T-helper 1 cell (primary cell): ENCODE results near the gene CEMP1.

Source experiments
- DNase-seq, 5 donors: peaks; one replicate each; pipeline ENCODE4 v3.0.0-alpha.2; 2012 to 2020

Gene CEMP1

GRCh38 chr16:2518823-2519710 is 12.1 kb downstream of the CEMP1 start:
- peak in 1 of 5 donors; percentile 13 for DNase-seq

DNA sequence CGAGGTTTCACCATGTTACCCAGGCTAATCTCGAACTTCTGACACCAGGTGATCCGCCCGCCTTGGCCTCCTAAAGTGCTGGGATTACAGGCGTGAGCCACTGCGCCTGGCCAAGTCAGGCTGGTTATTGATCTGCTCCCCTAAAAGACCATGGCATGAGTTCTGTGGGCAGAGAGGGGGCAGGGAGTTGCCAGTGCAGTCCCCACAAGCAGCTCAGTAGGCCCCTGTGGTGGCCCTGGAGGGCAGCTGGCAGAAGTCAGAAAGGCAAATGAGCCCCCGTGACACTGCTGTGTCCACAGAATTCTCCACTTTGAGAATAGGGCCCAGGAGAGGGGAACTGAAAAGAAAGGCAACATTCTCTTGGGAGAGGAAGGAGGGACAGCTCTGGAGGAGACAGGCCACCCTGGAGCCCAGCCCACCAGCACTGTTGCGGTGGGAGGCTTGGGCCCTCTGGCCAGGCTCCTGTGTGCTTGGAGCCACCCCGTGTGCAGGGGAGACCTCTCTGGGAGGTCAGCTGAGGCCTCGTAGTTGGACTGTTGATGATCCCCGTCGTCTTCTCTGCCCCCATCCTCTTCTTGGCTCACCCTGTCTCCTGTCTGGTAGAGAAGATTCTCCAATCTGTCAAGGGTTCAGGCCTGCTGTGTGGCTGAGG is 13.1 kb downstream of the CEMP1 start:
- no peak for DNase-seq

DNA sequence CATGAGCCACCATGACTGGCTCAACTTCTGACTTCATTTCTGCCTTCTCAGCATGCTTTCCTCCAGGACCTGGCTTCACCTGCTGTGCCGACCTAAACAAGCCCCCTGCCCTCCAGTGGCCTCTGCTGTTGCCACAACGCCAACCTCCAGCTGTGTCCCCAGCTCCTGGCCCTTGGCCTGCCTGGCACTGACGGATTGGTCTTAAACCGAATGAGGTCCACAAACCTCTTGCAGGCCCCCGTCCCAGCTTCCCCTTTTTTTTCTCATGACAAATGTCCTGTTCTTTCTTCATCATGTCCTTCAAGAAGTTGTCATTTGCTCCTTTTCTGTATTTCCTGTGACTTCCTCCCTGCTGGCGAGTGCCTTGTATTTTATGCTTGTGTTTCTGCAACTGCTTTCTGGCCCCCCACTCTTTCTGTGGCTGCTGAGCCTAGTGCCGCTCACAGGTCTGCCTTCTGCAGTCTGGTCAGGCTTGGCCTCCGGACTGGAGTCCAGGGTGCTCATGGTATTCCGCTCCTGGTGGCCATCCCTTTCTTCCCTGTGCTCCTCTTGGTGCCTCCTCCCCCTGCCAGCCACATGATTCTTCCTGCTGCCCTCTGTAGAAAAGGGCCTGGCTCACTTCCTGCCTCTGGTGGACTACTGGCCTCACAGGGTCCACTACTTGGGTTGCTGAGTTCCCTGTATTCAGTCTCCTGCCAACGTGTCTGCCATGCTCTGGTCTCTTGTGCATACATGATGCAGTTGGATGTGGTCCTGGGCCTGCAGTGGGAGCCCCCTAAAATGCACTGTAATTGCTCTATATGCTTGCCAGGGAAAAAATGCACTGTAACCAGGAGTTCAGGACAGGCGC is 14.6 kb downstream of the CEMP1 start:
- no peak for DNase-seq

DNA sequence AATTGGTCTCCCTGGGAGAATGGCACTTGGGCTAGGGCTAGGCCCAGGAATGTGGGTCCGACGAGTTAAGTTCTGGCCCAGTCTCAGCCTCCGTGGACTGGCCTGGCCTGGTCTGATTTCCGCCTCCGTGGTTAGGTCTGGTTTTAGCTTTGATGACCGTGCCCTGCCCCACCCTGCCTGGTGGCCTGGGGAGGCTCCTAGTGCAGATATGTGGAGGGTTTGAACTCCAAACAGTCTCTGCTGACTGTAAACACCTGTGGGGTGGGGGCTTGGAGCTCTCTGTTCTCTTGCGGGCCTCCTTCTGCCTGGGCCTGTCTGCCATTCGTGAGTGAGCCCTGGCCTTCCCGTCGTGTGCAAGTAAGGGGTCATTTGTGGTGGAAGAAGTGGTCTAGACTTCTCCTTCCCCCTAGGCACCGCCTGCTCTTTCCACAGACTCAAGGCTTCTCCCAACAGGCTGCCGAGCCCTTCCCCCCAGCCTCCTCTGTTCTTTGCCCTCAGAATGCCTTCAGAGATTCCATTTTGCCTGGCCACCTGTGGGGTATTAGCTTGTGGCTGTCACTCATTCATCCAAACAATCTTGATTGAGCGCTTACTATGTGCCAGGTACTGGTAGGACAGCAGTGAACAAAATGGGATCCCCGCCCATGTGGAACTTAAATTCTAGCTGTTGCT is 15.9 kb downstream of the CEMP1 start:
- no peak for DNase-seq

DNA sequence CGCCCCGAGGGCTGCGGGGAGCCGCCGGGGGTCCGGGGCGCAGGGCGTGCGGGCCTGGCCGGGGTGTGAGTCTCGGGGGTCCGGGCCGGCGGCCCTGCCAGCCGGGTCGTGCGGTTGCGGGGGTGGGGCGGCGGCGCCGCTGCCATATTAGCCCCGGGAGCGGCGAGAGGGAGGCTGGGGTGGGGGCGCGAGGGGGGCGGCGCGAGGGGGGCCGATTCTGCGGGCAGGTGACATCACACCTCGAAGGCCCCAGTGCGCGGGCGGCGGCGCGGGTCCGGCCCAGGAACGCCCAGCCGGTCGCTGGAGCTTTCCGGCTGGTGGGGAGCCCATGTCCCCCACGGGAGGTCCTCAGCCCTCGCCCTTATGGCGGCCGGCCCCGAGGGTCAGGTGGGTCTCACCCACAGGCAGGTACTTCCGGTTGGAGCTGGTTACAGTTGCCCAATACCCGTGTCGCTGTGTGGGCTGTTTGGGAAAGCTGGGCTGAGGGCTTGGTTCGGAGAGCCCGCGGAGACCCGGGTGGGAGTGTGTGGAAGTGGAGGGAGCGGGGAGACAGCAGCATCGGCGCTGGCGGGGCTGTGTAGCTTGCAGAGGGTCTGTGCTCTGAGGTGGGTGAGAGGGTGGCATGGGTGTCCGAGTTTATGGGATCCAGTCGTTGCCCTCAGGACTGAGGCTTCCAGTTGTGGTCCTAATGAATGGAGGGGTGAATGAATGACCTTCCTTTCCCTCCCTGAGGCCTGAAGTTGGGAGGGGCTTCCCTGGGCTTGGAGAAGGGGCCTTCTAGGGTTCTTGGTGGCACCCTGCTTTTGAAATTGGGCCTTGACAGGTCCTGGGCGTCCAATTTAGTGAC is 16.7 kb downstream of the CEMP1 start:
- DNase-seq: peak in 2 of 5 donors; percentile 30 to 54

- peak; percentile 84 to 92 (median 85) for DNase-seq
Measured at GRCh38 chr16:2513405-2514332, 17.5 kb downstream of the CEMP1 start, which contains the start of gene ATP6V0C. Gene ATP6V0C (plus strand): TSS chr16:2513952. CDS start chr16:2514104, 152 bp downstream.

DNA sequence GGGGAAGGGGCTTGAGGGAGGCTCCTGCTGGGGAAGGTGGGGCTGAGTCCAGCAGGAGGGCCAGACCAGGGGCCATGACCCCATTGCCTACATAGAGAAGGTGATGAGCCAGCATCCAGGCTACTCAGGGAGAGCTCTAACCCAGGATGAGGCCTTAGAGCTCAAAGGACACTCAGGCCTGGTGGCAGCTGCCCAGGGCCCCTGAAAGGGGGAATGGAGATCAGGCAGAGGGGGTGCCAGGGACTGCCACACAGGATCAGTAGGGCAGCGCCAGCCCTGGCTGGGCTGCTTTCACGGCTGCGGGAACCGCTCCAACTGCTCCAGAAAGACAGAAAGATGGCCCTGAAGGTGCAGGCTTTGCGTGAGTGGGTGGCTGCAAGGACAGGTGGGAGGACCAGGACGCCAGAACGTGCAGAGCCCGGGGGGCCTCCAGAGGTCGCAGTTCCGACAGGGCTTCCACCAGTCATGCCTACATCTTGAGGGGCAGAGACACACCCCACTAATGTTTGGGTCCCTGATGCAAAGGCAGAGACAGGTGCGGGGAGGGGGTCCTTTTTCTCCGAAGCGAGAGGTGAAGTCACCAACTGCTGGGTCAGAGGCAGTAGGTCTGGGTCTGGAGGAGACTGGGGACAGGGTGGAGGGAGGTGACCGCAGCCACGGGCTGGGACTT is 18.3 kb downstream of the CEMP1 start:
- no peak for DNase-seq

GRCh38 chr16:2511996-2512734 is 19.0 kb downstream of the CEMP1 start:
- no peak for DNase-seq

GRCh38 chr16:2511128-2511800 is 19.9 kb downstream of the CEMP1 start:
- no peak for DNase-seq

- DNase-seq: no peak
Measured at GRCh38 chr16:2508722-2509400, 22.3 kb downstream of the CEMP1 start.

DNA sequence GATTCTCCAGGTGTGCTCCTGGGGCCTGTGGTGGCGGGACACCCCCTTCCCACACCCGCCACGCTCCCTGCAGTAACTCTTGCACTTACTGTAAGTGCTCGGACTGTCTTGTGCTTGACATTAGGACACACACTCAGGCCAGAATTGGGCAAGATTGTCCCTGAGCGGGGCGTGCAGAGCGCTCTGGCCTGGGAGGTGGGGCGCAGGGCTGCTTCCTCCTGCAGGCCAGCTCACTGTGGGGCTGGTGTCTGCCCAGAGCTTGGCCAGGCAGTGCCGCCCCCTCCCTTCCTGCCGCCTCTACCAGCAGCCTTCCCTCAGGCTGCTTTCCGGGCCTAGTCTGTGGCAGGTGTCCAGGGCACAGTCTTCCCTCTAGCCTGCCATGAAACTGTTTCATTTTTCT is 23.5 kb downstream of the CEMP1 start:
- DNase-seq: no peak

GRCh38 chr16:2507052-2507659 is 24.1 kb downstream of the CEMP1 start:
- no peak for DNase-seq

DNA sequence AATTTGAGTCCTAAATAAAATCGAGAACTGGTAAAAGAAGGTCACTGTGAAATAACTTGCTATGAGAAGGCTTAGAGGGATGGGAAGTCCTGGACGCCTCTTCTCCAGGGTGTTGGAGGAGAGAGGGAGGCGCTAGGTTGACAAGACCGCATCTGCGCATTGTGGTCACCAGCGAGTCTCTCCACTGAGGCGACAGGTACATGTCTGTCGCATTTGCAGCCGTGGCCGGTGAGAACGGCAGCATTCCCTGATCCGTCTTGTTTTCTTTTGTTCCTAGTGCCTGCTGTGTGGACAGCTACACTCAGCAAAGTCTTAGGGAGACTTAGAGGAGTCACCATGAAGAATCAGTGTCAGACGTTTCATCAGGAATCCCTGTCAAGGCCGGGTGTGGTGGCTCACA is 25.5 kb downstream of the CEMP1 start:
- no peak for DNase-seq

DNA sequence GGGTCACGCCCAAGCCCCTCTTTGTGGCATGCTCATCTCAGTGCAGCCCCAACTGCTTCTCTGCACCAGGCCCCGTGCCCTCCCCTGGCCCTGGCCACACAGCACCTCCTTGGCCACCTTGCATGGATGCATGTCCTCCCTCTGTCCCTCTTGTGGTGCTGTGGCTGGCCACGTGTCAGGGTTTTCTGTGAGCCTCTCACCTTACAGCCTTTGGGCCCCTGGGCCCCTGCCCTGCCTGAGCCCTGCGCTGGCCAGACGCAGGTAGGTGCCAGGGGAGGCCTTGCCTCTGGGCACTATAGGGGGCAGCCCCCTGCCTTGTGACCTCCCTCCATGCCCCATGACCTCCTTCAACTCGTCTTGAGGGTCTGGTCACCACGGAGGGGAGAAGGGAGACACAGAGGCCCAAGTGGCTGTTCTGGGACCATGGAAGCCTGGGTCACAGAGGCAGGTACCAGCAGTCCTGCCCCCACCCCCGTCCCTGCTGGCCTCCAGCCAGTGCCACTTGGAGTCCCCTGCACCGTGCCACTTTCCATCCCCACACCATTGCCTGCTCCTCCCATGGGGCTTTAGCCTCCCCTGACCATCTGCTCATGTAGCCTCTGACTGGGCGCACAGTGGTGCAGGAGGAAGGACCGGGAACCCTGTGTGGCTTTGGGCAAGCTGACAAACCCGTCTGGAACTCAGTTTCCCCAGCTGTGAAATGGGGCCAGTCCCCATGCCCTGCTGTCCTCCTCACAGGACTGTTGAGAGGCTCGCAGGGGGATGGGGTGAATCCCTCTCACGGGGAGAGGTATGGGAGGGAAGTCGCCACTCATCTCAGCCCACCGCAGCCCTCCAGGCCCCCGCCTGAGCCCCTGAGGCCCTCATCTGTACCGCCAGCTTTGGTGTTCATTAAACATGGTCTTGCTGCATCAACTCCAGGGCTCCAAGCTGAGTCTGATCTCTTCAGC is 29.0 kb downstream of the CEMP1 start:
- no peak for DNase-seq

GRCh38 chr16:2500918-2501750 is 30.1 kb downstream of the CEMP1 start:
- peak; percentile 52 to 76 (median 71) for DNase-seq
